CD4-positive, alpha-beta memory T cell (primary cell): ENCODE measurements around the gene RAB3IL1. TPM values are rescaled to one million over a fixed set of nuclear protein-coding genes. Genes with fewer than 3 reads are reported as not detected.

Experiments
- CTCF ChIA-PET: fragments of 350-600 bp; sonication (Branson Sonifier 250); formaldehyde crosslinking; loops from one replicate; lab custom pipeline; 2021; ENCODE audit warnings: inconsistent platforms; ENCODE audit not compliant: partially characterized antibody; lab: Charles Lee
- POLR2A ChIA-PET: fragments of 350-600 bp; sonication (Branson Sonifier 250); formaldehyde crosslinking; loops from one replicate; lab custom pipeline; 2021; ENCODE audit not compliant: partially characterized antibody; lab: Charles Lee
- DNase-seq, 5 donors: peaks; one replicate each; pipeline versions ENCODE4 v3.0.0 to v3.0.0-alpha.2; 2020 to 2022; ENCODE audit warnings: mixed read lengths in 1 of 5
- H3K27ac ChIP-seq: one replicate; pipeline ENCODE4 v1.7.0; 2013; ENCODE audit warnings: low read depth, low read length
- H3K27me3 ChIP-seq: 2 replicates; pipeline ENCODE4 v1.7.0; 2013; ENCODE audit warnings: mild to moderate bottlenecking, low read length, moderate library complexity; ENCODE audit not compliant: insufficient read depth
- H3K36me3 ChIP-seq: 2 replicates; pipeline ENCODE4 v1.7.0; 2013; ENCODE audit warnings: mild to moderate bottlenecking, low read length, moderate library complexity; ENCODE audit not compliant: insufficient read depth
- H3K4me1 ChIP-seq: 2 replicates; pipeline ENCODE4 v1.7.0; 2013; ENCODE audit warnings: mild to moderate bottlenecking, low read length, moderate library complexity; ENCODE audit not compliant: insufficient read depth
- H3K4me3 ChIP-seq, 2 donors: one replicate each; pipeline ENCODE4 v1.7.0; 2013; ENCODE audit warnings: low read length in 2 of 2, mild to moderate bottlenecking in 1 of 2
- H3K9me3 ChIP-seq, 2 donors: one replicate each; pipeline ENCODE4 v1.7.0; 2013; ENCODE audit warnings: low read length in 2 of 2, control low read depth in 1 of 2; ENCODE audit not compliant: control insufficient read depth in 1 of 2
- H3K27ac Mint-ChIP-seq, 7 donors: one replicate each; pipeline ENCODE4 v1.8.0; 2020 to 2021; ENCODE audit warnings: mixed read lengths in 7 of 7, mild to moderate bottlenecking in 6 of 7, inconsistent platforms in 3 of 7, moderate library complexity in 3 of 7
- H3K27me3 Mint-ChIP-seq, 2 donors: one replicate each; pipeline ENCODE4 v1.8.0; 2020 to 2021; ENCODE audit warnings: mixed read lengths in 2 of 2
- H3K36me3 Mint-ChIP-seq, 2 donors: one replicate each; pipeline ENCODE4 v1.8.0; 2020 to 2021; ENCODE audit warnings: mixed read lengths in 2 of 2, inconsistent platforms in 1 of 2, mild to moderate bottlenecking in 1 of 2
- H3K4me1 Mint-ChIP-seq, 4 donors: one replicate each; pipeline ENCODE4 v1.8.0; 2020 to 2021; ENCODE audit warnings: mixed read lengths in 4 of 4, mild to moderate bottlenecking in 1 of 4
- H3K4me3 Mint-ChIP-seq, 8 donors: one replicate each; pipeline ENCODE4 v1.8.0; 2020 to 2021; ENCODE audit warnings: mixed read lengths in 8 of 8, mild to moderate bottlenecking in 7 of 8, moderate library complexity in 6 of 8, inconsistent platforms in 3 of 8
- H3K9me3 Mint-ChIP-seq, 8 donors: one replicate each; pipeline ENCODE4 v1.8.0; 2020 to 2021; ENCODE audit warnings: mixed read lengths in 8 of 8, mild to moderate bottlenecking in 5 of 8, inconsistent platforms in 3 of 8, moderate library complexity in 1 of 8
- intact Hi-C: fragments of 100-400 bp; cut with micrococcal nuclease; formaldehyde crosslinking; loops from one replicate; pipeline ENCODE4 v1.15.1; 2023
- polyA plus RNA-seq, 2 donors: library from polyadenylated mRNA; unstranded; fragments of 300-500 nt; fragmentation: Illumina TruSeq; gene quantifications; one replicate each; pipeline ENCODE4 v1.2.3, GENCODE V29; 2021
- total RNA-seq, 2 experiments: library from RNA; stranded (reverse); gene quantifications; one replicate each; pipeline ENCODE4 v1.2.3, GENCODE V29; 2021

RAB3IL1 gene
- total and polyA plus RNA-seq, 4 experiments from 2014 or later, result 0.44 to 0.53 TPM; not detected in 2

GRCh38 chr11:61860054-61860903 lies 57.1 kb downstream of the RAB3IL1 start:
- Mint-ChIP-seq H3K27me3 (no peaks in the 10 kb centered on the region), H3K27ac (no peak overlapping the region), H3K9me3 (no peaks in the 10 kb centered on the region), H3K36me3 (no peaks in the 10 kb centered on the region), H3K4me1 (no peaks in the 10 kb centered on the region), H3K4me3 (no peak overlapping the region)
- Histone ChIP-seq H3K4me1 (no peaks in the 10 kb centered on the region), H3K4me3 (no peak overlapping the region), H3K27ac (no peak overlapping the region), H3K9me3 (no peaks in the 10 kb centered on the region), H3K27me3 (no peaks in the 10 kb centered on the region), H3K36me3 (no peaks in the 10 kb centered on the region)
- intact Hi-C loops, result no loop called here
- POLR2A ChIA-PET, result no interaction called here
- no peak for DNase-seq
- CTCF ChIA-PET, result no interaction called here

- Mint-ChIP-seq H3K27me3 (no peaks in the 10 kb centered on the region), H3K9me3 (no peaks in the 10 kb centered on the region), H3K27ac (no peak overlapping the region), H3K4me1 (no peaks in the 10 kb centered on the region), H3K36me3 (no peaks in the 10 kb centered on the region), H3K4me3 (no peak overlapping the region)
- ChIA-PET CTCF (no interaction called here), POLR2A (no interaction called here)
- Histone ChIP-seq H3K36me3 (no peaks in the 10 kb centered on the region), H3K27me3 (no peaks in the 10 kb centered on the region), H3K4me3 (no peak overlapping the region), H3K9me3 (no peaks in the 10 kb centered on the region), H3K4me1 (no peaks in the 10 kb centered on the region), H3K27ac (no peak overlapping the region)
- intact Hi-C loops, result no loop called here
- no peak for DNase-seq
Measured at GRCh38 chr11:61855939-61856680, 61.3 kb downstream of the RAB3IL1 start.

- Histone ChIP-seq H3K4me3 (no peak overlapping the region), H3K36me3 (no peaks in the 10 kb centered on the region), H3K27ac (no peak overlapping the region), H3K27me3 (no peaks in the 10 kb centered on the region), H3K4me1 (no peaks in the 10 kb centered on the region), H3K9me3 (no peaks in the 10 kb centered on the region)
- DNase-seq, result no peak
- Mint-ChIP-seq H3K27ac (no peak overlapping the region), H3K4me1 (no peaks in the 10 kb centered on the region), H3K4me3 (no peak overlapping the region), H3K9me3 (no peaks in the 10 kb centered on the region), H3K27me3 (no peaks in the 10 kb centered on the region), H3K36me3 (no peaks in the 10 kb centered on the region)
- POLR2A ChIA-PET, result no interaction called here
- CTCF ChIA-PET, result no interaction called here
- intact Hi-C loops, result no loop called here
Measured at GRCh38 chr11:61854966-61855714, 62.2 kb downstream of the RAB3IL1 start.

- intact Hi-C loops, result no loop called here
- no peaks in the 10 kb centered on the region for H3K4me1 Mint-ChIP-seq
- Histone ChIP-seq H3K4me3 (no peak overlapping the region), H3K36me3 (no peaks in the 10 kb centered on the region), H3K27ac (no peak overlapping the region), H3K4me1 (no peaks in the 10 kb centered on the region), H3K9me3 (no peaks in the 10 kb centered on the region), H3K27me3 (no peaks in the 10 kb centered on the region)
- H3K4me3 Mint-ChIP-seq, result no peak overlapping the region
- no peak overlapping the region for H3K27ac Mint-ChIP-seq
- H3K36me3 Mint-ChIP-seq, result no peaks in the 10 kb centered on the region
- H3K27me3 Mint-ChIP-seq, result no peaks in the 10 kb centered on the region
- H3K9me3 Mint-ChIP-seq, result no peaks in the 10 kb centered on the region
- no peak for DNase-seq
- POLR2A ChIA-PET, result no interaction called here
- CTCF ChIA-PET, result no interaction called here
Measured at GRCh38 chr11:61854206-61854895, 63.0 kb downstream of the RAB3IL1 start.

GRCh38 chr11:61853698-61854169 lies 63.6 kb downstream of the RAB3IL1 start:
- H3K4me3 Mint-ChIP-seq, result no peak overlapping the region

GRCh38 chr11:61851900-61852295 lies 65.5 kb downstream of the RAB3IL1 start:
- intact Hi-C loops, result no loop called here
- Histone ChIP-seq H3K4me1 (no peaks in the 10 kb centered on the region), H3K36me3 (no peaks in the 10 kb centered on the region), H3K4me3 (no peak overlapping the region), H3K27ac (no peak overlapping the region), H3K9me3 (no peaks in the 10 kb centered on the region), H3K27me3 (no peaks in the 10 kb centered on the region)
- no peaks in the 10 kb centered on the region for H3K36me3 Mint-ChIP-seq
- H3K9me3 Mint-ChIP-seq, result no peaks in the 10 kb centered on the region
- POLR2A ChIA-PET, result no interaction called here
- H3K4me3 Mint-ChIP-seq, result no peak overlapping the region
- DNase-seq, result no peak
- no peaks in the 10 kb centered on the region for H3K4me1 Mint-ChIP-seq
- H3K27ac Mint-ChIP-seq, result no peak overlapping the region
- H3K27me3 Mint-ChIP-seq, result no peaks in the 10 kb centered on the region
- CTCF ChIA-PET, result no interaction called here

More at GRCh38 chr11:61853698-61854169, 63.6 kb downstream of the RAB3IL1 start:
- no peak for DNase-seq
- no peak overlapping the region for H3K27ac ChIP-seq
- ChIA-PET CTCF (no interaction called here), POLR2A (no interaction called here)
- no peaks in the 10 kb centered on the region for H3K36me3 ChIP-seq
- no peaks in the 10 kb centered on the region for H3K27me3 ChIP-seq
- Mint-ChIP-seq H3K27ac (no peak overlapping the region), H3K27me3 (no peaks in the 10 kb centered on the region), H3K9me3 (no peaks in the 10 kb centered on the region), H3K36me3 (no peaks in the 10 kb centered on the region), H3K4me1 (no peaks in the 10 kb centered on the region)
- no peaks in the 10 kb centered on the region for H3K4me1 ChIP-seq
- H3K9me3 ChIP-seq, result no peaks in the 10 kb centered on the region
- no peak overlapping the region for H3K4me3 ChIP-seq
- intact Hi-C loops, result no loop called here
